NCI-H345 treated with DMSO at 0.1 percent for 48 hours (cell line): ENCODE measurements around the gene STAP1.

ENCODE experiments used
- DNase-seq: peaks from one replicate; lab custom pipeline; 2025; ENCODE audit not compliant: unreplicated experiment; lab: John Stamatoyannopoulos, UW

Gene STAP1

GRCh38 chr4:67554096-67554495, 4.4 kb upstream of the STAP1 start:
- no peak for DNase-seq

DNA sequence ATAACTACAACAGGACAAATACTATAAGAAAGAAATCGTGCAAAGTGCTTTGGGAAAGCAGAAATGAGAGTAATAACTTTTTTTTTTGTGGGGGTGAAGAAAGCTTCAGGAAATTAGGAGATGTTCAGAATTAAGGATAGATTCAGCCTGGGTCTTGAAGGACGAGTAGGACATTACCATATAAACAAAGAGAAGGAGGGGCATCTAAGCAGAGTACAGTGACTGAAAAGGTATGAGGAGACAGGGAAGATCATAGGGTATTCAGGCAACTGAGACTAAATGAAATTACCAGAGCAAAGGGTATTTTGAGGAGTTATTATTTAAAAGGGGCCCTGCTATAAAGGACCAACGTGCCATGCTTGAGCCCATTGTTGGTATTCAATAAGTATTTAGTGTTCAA, 3.1 kb upstream of the STAP1 start:
- DNase-seq = no peak

DNA sequence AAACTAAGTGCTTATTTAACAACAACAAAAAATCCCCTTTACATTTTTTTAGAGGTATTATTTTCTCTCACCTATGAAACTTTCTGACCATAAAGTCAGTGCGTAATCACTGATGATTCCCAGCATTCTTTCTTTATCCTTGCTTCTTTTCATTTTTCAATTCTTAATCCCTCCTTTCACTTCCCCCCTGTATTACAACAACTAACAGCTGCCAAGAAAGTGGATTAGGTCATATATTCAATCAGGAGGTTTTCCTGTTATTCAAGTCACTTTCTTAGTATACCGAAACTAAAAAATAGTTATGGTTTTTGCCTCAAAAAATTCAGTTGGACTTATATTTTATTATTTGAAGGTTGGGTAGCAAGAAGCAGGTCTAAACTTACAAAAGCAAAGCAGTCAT, 2.1 kb upstream of the STAP1 start:
- DNase-seq = no peak

GRCh38 chr4:67565284-67565683, 6.8 kb downstream of the STAP1 start:
- no peak for DNase-seq

DNA sequence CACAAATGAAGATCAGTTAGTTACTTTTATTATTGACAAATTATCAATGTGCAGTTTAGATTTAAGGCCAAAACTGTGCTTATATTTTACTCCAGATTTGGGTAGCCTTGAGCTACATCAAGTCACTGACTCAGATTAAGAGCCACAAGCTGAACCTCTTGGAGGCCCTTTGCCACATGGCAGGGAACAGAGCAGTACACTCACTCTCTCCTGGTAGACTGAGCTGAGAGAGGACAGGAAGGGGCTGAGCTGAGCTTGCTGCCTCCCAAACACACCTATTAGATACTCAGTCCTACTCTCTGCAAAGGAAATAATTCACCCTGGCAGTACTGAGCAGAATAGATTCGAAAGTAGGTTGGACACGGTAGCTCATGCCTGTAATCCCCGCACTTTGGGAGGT, 7.8 kb downstream of the STAP1 start:
- no peak for DNase-seq

DNA sequence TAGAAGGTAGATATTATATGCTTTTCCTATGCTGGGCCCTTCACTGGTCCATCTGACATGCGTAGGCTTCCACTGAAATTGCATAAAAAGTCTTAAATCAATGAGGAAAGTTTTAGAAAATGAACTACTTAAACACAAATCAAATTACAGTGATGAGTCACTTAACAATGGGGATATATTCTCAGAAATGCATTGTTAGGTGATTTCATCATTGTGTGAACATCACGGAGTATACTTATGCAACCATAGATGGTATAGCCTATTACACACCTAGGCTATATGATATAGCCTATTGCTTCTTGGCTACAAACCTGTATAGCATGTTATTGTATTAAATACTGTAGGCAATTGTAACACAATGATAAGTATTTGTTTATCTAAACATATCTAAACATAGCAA, 10.3 kb downstream of the STAP1 start:
- DNase-seq = no peak

- DNase-seq = no peak
These were observed 12.0 kb downstream of the STAP1 start for GRCh38 chr4:67570537-67570936.

GRCh38 chr4:67571975-67572374, 13.4 kb downstream of the STAP1 start:
- DNase-seq = no peak

- DNase-seq = no peak
These were observed 14.7 kb downstream of the STAP1 start for GRCh38 chr4:67573193-67573592.

- DNase-seq = no peak
These were observed 16.9 kb downstream of the STAP1 start for GRCh38 chr4:67575232-67576058.

DNA sequence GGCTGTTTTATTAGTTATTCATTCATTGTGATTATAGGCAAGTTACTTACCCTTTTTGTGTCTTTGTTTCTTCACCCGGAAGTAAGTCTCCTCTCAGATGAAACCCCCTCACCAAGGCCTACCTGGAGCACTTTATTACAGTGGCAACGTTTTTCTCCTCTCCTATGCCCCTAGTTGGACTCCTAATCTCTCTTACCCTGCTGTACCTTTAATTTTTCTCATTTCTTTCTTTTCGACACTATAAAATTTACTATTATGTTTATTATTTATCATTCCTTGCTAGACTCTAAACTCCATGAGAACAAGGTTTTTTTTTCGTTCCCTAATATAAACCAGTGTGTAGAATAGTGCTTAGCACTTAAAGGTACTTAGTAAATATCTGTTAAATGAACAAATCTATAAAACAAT, 17.5 kb downstream of the STAP1 start:
- DNase-seq = no peak

DNA sequence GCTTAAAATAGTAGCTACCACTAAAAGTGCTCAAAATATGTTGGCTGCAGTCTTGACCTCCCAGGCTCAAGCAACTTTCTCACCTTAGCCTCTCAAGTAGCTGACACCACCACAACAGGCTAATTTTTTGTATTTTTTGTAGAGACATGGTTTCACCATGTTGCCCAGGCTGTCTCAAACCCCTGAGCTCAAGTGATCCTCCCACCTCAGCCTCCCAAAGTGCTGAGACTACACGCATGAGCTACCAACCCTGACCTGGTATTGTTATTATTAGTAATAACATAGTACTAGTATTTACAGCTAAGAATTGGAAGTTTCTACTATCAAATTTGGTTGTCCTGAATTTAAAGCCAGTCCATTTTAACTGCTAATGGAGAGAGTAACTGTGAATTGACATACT, 18.0 kb downstream of the STAP1 start:
- DNase-seq = no peak

GRCh38 chr4:67580577-67580976, 22.1 kb downstream of the STAP1 start:
- DNase-seq = no peak

- DNase-seq = no peak
These were observed 22.8 kb downstream of the STAP1 start for GRCh38 chr4:67581208-67581857.

GRCh38 chr4:67581913-67582312, 23.4 kb downstream of the STAP1 start:
- no peak for DNase-seq

DNA sequence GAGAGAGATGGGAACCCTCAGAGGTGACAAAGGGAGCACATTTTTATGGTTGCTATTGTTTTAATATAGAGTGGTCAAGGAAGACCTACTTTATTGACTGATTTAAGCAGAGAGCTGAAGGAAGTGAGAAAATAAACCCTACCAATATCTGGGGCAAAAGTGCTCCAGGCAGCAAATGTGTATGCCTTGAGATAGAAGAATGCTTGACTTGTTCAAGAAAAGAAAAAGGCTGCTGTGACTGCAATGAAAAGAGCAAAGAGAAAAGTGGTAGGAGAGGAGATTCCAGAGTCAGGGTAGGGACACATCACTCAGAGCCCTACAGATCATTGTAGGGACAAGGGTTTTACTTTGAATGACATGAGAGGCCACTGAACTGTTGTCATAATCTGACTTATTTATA, 26.0 kb downstream of the STAP1 start:
- no peak for DNase-seq

GRCh38 chr4:67587156-67587555, 28.6 kb downstream of the STAP1 start:
- no peak for DNase-seq

DNA sequence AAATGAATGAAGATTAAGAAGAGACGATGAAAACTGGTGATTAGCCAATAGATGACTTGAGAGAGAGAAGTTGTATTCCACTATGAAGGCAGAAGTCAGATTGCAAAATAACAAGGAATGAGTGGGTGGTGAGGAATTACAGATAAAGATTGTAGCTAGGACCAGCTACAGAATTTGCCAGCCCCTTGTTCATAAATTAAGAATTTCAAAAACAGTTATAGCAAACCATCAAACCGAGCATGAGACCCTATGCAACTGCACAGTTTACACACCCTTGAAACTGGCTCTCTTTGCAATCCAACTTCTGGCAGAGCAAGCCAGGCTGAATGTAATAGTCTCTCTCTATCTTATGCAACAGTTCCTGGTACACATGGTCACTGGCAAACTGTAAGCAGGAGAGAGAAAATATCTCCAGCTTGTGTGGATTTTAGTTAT, 35.2 kb downstream of the STAP1 start:
- DNase-seq = no peak

- DNase-seq = no peak
These were observed 44.9 kb downstream of the STAP1 start for GRCh38 chr4:67603310-67604028.

DNA sequence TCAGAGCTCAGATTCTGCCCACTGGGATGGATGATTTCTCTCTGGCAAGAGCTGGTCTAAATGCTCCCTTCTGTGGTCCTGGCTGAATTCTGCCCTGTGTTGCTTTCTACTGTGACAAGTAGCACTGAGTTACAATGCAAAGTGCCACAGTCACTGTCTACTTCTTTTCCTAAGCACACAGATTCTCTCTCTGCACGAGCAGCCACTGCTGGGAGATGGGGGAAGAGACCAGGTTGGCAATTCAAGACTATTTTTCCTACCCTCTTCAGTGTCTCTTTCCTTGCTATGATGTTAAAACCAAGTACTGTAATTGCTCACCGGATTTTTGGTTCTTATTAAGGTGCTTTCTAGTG, 45.5 kb downstream of the STAP1 start:
- no peak for DNase-seq

GRCh38 chr4:67604749-67605148, 46.2 kb downstream of the STAP1 start:
- DNase-seq = no peak

DNA sequence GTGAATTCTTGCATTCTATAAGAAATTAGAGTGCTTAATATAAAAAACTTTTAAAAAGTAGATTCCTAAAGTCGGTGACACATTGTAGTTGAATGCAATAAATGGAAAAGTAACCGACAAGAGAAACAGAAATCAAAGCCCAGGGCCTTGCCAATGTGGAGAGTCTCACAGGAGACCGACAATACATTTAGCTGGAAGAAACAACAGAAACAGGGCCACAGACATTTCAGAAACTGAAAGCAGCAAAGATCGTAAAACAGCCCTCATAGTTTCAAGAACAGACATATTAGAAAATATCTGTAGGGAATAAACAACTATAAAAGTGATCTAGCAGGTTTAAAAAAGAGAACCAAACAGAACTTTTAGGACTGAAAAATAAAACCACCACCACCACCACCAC, 49.5 kb downstream of the STAP1 start:
- no peak for DNase-seq
